IPS DF 6.9 (cell line): ENCODE results near the gene CPLANE2.
A peak's percentile ranks its signal among the peaks of the same experiment; 100 is the strongest.

Experiments
- DNase-seq: peaks from one replicate; pipeline ENCODE4 v3.0.0-alpha.2; 2013; ENCODE audit warnings: low read depth, low spot score
- H3K27ac ChIP-seq: one replicate; pipeline ENCODE4 v1.5.1; 2013; ENCODE audit warnings: low read length, control low read depth
- H3K27me3 ChIP-seq: 2 replicates; pipeline ENCODE4 v1.6.1; 2013; ENCODE audit warnings: mild to moderate bottlenecking, low read length; ENCODE audit not compliant: control insufficient read depth, insufficient read depth
- H3K36me3 ChIP-seq: 2 replicates; pipeline ENCODE4 v1.6.1; 2013; ENCODE audit warnings: low read length; ENCODE audit not compliant: control insufficient read depth, insufficient read depth
- H3K4me1 ChIP-seq: 2 replicates; pipeline ENCODE4 v1.6.1; 2013; ENCODE audit warnings: low read length; ENCODE audit not compliant: control insufficient read depth, insufficient read depth
- H3K4me3 ChIP-seq: 2 replicates; pipeline ENCODE4 v1.5.1; 2013; ENCODE audit warnings: mild to moderate bottlenecking, low read length
- H3K9me3 ChIP-seq: 2 replicates; pipeline ENCODE4 v1.6.1; 2013; ENCODE audit warnings: low read length, inconsistent platforms; ENCODE audit not compliant: control insufficient read depth, insufficient read depth
- WGBS: extraction: QIAGEN DNeasy Blood & Tissue Kit; methylation state at CpG from one replicate; pipeline ENCODE4 v1.1.7; 2013; ENCODE audit warnings: mixed read lengths, missing lambda C conversion rate; ENCODE audit not compliant: insufficient read length, insufficient coverage; 5-methylcytosine and 5-hydroxymethylcytosine counted together

CPLANE2 gene

GRCh38 chr1:16209132-16209846, 27.7 kb downstream of the CPLANE2 start:
- H3K9me3 ChIP-seq: no peaks in the 10 kb centered on the region
- WGBS: 100% methylated on average over 4 of the region's 9 CpGs
- no peak for DNase-seq
- peaks cover 5% of the 10 kb centered on the region for H3K36me3 ChIP-seq
- no peak overlapping the region for H3K27ac ChIP-seq
- H3K27me3 ChIP-seq: no peaks in the 10 kb centered on the region
- H3K4me1 ChIP-seq: peaks cover 25% of the 10 kb centered on the region
- no peak overlapping the region for H3K4me3 ChIP-seq

- no peak overlapping the region for H3K27ac ChIP-seq
- no peak for DNase-seq
- H3K4me1 ChIP-seq: peaks cover 25% of the 10 kb centered on the region
- peaks cover 8% of the 10 kb centered on the region for H3K36me3 ChIP-seq
- no peak overlapping the region for H3K4me3 ChIP-seq
- no peaks in the 10 kb centered on the region for H3K9me3 ChIP-seq
- no CpG with 5 or more reads among the region's 13 CpGs for WGBS
- H3K27me3 ChIP-seq: no peaks in the 10 kb centered on the region
These were observed 28.6 kb downstream of the CPLANE2 start for GRCh38 chr1:16208270-16208987.

- Histone ChIP-seq H3K27me3 (no peaks in the 10 kb centered on the region), H3K36me3 (peaks cover 8% of the 10 kb centered on the region), H3K4me3 (peak overlapping the region; percentile 29; the same call in 1 of the 2 replicates), H3K4me1 (peaks cover 17% of the 10 kb centered on the region), H3K9me3 (no peaks in the 10 kb centered on the region), H3K27ac (no peak overlapping the region)
- WGBS: no CpG with 5 or more reads among the region's 51 CpGs
- DNase-seq: no peak
These were observed 29.4 kb downstream of the CPLANE2 start for GRCh38 chr1:16207318-16208269.

- H3K9me3 ChIP-seq: no peaks in the 10 kb centered on the region
- peaks cover 16% of the 10 kb centered on the region for H3K36me3 ChIP-seq
- no CpG with 5 or more reads among the region's 87 CpGs for WGBS
- peak overlapping the region; percentile 29; the same call in 1 of the 2 replicates for H3K4me3 ChIP-seq
- no peak for DNase-seq
- no peak overlapping the region for H3K27ac ChIP-seq
- H3K4me1 ChIP-seq: peaks cover 17% of the 10 kb centered on the region
- H3K27me3 ChIP-seq: no peaks in the 10 kb centered on the region
These were observed 30.3 kb downstream of the CPLANE2 start for GRCh38 chr1:16206547-16207317.

- Histone ChIP-seq H3K4me3 (peak overlapping the region; percentile 46; the same call in 1 of the 2 replicates), H3K9me3 (no peaks in the 10 kb centered on the region), H3K4me1 (peaks cover 13% of the 10 kb centered on the region; the same call in 1 of the 2 replicates), H3K27ac (no peak overlapping the region), H3K36me3 (peaks cover 22% of the 10 kb centered on the region), H3K27me3 (no peaks in the 10 kb centered on the region)
- DNase-seq: no peak
- WGBS: no CpG with 5 or more reads among the region's 38 CpGs
These were observed 31.0 kb downstream of the CPLANE2 start for GRCh38 chr1:16205891-16206546.

- WGBS: no CpG with 5 or more reads among the region's 11 CpGs
- no peak overlapping the region for H3K27ac ChIP-seq
- peaks cover 12% of the 10 kb centered on the region; the same call in 1 of the 2 replicates for H3K4me1 ChIP-seq
- no peaks in the 10 kb centered on the region for H3K9me3 ChIP-seq
- H3K27me3 ChIP-seq: no peaks in the 10 kb centered on the region
- H3K4me3 ChIP-seq: no peak overlapping the region
- DNase-seq: no peak
- peaks cover 22% of the 10 kb centered on the region for H3K36me3 ChIP-seq
These were observed 31.7 kb downstream of the CPLANE2 start for GRCh38 chr1:16205334-16205671.

- no peak for DNase-seq
- Histone ChIP-seq H3K36me3 (peaks cover 22% of the 10 kb centered on the region), H3K27me3 (no peaks in the 10 kb centered on the region), H3K9me3 (no peaks in the 10 kb centered on the region), H3K4me3 (no peak overlapping the region), H3K4me1 (peaks cover 10% of the 10 kb centered on the region; the same call in 1 of the 2 replicates), H3K27ac (no peak overlapping the region)
- no CpG with 5 or more reads among the region's 12 CpGs for WGBS
These were observed 32.2 kb downstream of the CPLANE2 start for GRCh38 chr1:16204634-16205333.

GRCh38 chr1:16204216-16204615, 32.8 kb downstream of the CPLANE2 start:
- H3K4me1 ChIP-seq: peaks cover 7% of the 10 kb centered on the region; the same call in 1 of the 2 replicates
- no peaks in the 10 kb centered on the region for H3K27me3 ChIP-seq
- no CpG with 5 or more reads among the region's 2 CpGs for WGBS
- H3K36me3 ChIP-seq: peaks cover 22% of the 10 kb centered on the region
- no peak for DNase-seq
- H3K9me3 ChIP-seq: no peaks in the 10 kb centered on the region
- no peak overlapping the region for H3K27ac ChIP-seq
- no peak overlapping the region for H3K4me3 ChIP-seq

- WGBS: no CpG with 5 or more reads among the region's 3 CpGs
- Histone ChIP-seq H3K4me3 (no peak overlapping the region), H3K27ac (no peak overlapping the region), H3K4me1 (peaks cover 7% of the 10 kb centered on the region; the same call in 1 of the 2 replicates), H3K9me3 (no peaks in the 10 kb centered on the region), H3K27me3 (no peaks in the 10 kb centered on the region), H3K36me3 (peaks cover 26% of the 10 kb centered on the region)
- no peak for DNase-seq
These were observed 33.4 kb downstream of the CPLANE2 start for GRCh38 chr1:16203550-16203949.
